IPS DF 6.9 (cell line): ENCODE results near the gene NPEPL1.

Experiments used
- DNase-seq: peaks from one replicate; pipeline ENCODE4 v3.0.0-alpha.2; 2013; ENCODE audit warnings: low read depth, low spot score
- H3K27ac ChIP-seq: one replicate; pipeline ENCODE4 v1.5.1; 2013; ENCODE audit warnings: low read length, control low read depth
- H3K27me3 ChIP-seq: 2 replicates; pipeline ENCODE4 v1.6.1; 2013; ENCODE audit warnings: mild to moderate bottlenecking, low read length; ENCODE audit not compliant: control insufficient read depth, insufficient read depth
- H3K36me3 ChIP-seq: 2 replicates; pipeline ENCODE4 v1.6.1; 2013; ENCODE audit warnings: low read length; ENCODE audit not compliant: control insufficient read depth, insufficient read depth
- H3K4me1 ChIP-seq: 2 replicates; pipeline ENCODE4 v1.6.1; 2013; ENCODE audit warnings: low read length; ENCODE audit not compliant: control insufficient read depth, insufficient read depth
- H3K4me3 ChIP-seq: 2 replicates; pipeline ENCODE4 v1.5.1; 2013; ENCODE audit warnings: mild to moderate bottlenecking, low read length
- H3K9me3 ChIP-seq: 2 replicates; pipeline ENCODE4 v1.6.1; 2013; ENCODE audit warnings: low read length, inconsistent platforms; ENCODE audit not compliant: control insufficient read depth, insufficient read depth
- WGBS: extraction: QIAGEN DNeasy Blood & Tissue Kit; methylation state at CpG from one replicate; pipeline ENCODE4 v1.1.7; 2013; ENCODE audit warnings: mixed read lengths, missing lambda C conversion rate; ENCODE audit not compliant: insufficient read length, insufficient coverage; 5-methylcytosine and 5-hydroxymethylcytosine counted together

Gene NPEPL1

DNA sequence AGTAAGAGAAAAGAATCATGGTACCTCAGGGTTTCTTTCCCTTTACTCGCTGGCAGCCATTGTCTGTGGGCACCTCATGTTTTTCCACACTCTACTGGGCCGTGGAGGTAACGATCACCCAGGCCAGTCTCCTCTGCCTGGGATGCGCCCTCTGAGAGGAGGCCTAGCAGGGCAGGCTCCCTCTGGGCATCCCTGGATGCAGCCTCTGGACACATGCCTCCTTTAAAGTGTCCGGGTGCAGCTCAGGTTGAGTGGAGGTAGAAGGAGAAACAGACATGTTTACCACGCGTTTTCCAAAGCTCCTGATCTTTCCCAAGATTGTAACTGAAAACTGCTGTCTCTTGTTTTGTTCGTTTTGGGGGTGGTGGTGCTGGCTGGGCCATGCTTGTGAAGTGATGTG lies 13.8 kb upstream of the NPEPL1 start:
- H3K9me3 ChIP-seq, result no peaks in the 10 kb centered on the region
- WGBS, result no CpG with 5 or more reads among the region's 8 CpGs
- H3K4me3 ChIP-seq, result no peak overlapping the region
- H3K27ac ChIP-seq, result no peak overlapping the region
- no peaks in the 10 kb centered on the region for H3K4me1 ChIP-seq
- H3K27me3 ChIP-seq, result no peaks in the 10 kb centered on the region
- H3K36me3 ChIP-seq, result 0 out of 2 replicates have a peak, but pooled peaks cover 10% of the 10 kb centered on the region
- no peak for DNase-seq

GRCh38 chr20:58682656-58683531 lies 9.7 kb upstream of the NPEPL1 start:
- no peaks in the 10 kb centered on the region for H3K9me3 ChIP-seq
- H3K4me3 ChIP-seq, result no peak overlapping the region
- 0 out of 2 replicates have a peak, but pooled peaks cover 4% of the 10 kb centered on the region for H3K36me3 ChIP-seq
- 100% methylated on average over 4 of the region's 11 CpGs for WGBS
- H3K27me3 ChIP-seq, result no peaks in the 10 kb centered on the region
- DNase-seq, result no peak
- no peak overlapping the region for H3K27ac ChIP-seq
- H3K4me1 ChIP-seq, result no peaks in the 10 kb centered on the region

- WGBS, result no CpG with 5 or more reads among the region's 2 CpGs
- no peak overlapping the region for H3K27ac ChIP-seq
- DNase-seq, result no peak
These were observed 8.3 kb upstream of the NPEPL1 start for GRCh38 chr20:58684291-58684690.

DNA sequence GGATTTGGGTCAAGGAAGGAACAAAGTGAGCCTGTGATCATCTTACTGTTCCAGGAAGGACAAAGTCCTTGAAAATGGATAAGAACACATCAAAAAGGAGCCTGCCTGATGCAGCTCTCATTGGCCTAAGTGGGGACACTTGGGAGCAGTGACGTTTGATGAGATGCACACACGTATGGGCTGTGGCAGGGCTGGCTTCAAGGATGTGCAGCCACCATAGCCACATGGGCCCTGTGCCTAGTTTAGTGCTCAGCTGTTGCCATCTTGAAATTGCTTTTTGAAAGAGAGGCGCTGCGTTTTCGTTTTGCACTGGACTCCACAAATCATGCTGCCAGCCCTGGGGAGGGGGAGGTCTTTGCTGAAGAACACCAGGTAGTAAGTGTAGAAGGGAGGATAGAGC lies 6.6 kb upstream of the NPEPL1 start:
- no peak for DNase-seq
- Histone ChIP-seq H3K4me1 (0 out of 2 replicates have a peak, but pooled peaks cover 2% of the 10 kb centered on the region), H3K36me3 (no peaks in the 10 kb centered on the region), H3K9me3 (no peaks in the 10 kb centered on the region), H3K4me3 (no peak overlapping the region), H3K27ac (no peak overlapping the region), H3K27me3 (no peaks in the 10 kb centered on the region)
- no CpG with 5 or more reads among the region's 5 CpGs for WGBS

More at GRCh38 chr20:58684291-58684690, 8.3 kb upstream of the NPEPL1 start:
- Histone ChIP-seq H3K9me3 (no peaks in the 10 kb centered on the region), H3K4me3 (no peak overlapping the region), H3K27me3 (no peaks in the 10 kb centered on the region), H3K36me3 (0 out of 2 replicates have a peak, but pooled peaks cover 4% of the 10 kb centered on the region), H3K4me1 (0 out of 2 replicates have a peak, but pooled peaks cover 2% of the 10 kb centered on the region)

DNA sequence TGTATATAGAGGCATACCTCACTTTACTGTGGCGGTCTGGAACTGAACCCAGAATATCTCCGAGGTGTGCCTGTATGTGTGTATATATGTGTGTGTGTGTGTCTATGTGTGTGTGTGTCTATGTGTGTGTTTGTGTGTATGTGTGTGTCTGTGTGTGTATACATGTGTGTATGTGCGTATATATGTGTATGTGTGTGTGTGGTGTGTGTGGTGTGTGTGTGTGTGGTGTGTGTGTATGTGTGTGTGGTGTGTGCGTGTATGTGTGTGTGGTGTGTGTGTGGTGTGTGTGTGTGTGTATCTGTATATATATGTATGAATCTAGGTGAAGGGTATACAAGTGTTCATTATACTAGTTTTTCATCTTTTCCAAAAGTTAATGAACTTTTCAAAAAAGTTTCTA lies 4.2 kb upstream of the NPEPL1 start:
- Histone ChIP-seq H3K27ac (no peak overlapping the region), H3K4me3 (no peak overlapping the region), H3K9me3 (no peaks in the 10 kb centered on the region), H3K27me3 (no peaks in the 10 kb centered on the region), H3K4me1 (peaks cover 6% of the 10 kb centered on the region), H3K36me3 (no peaks in the 10 kb centered on the region)
- DNase-seq, result no peak
- WGBS, result 88% methylated on average over 2 of the region's 4 CpGs

GRCh38 chr20:58688840-58689239 lies 3.8 kb upstream of the NPEPL1 start:
- Histone ChIP-seq H3K9me3 (no peaks in the 10 kb centered on the region), H3K36me3 (no peaks in the 10 kb centered on the region), H3K27ac (no peak overlapping the region), H3K27me3 (no peaks in the 10 kb centered on the region), H3K4me1 (peaks cover 10% of the 10 kb centered on the region), H3K4me3 (no peak overlapping the region)
- WGBS, result no CpG with 5 or more reads among the region's 6 CpGs
- no peak for DNase-seq

- Histone ChIP-seq H3K9me3 (no peaks in the 10 kb centered on the region), H3K27me3 (no peaks in the 10 kb centered on the region), H3K27ac (no peak overlapping the region), H3K4me3 (no peak overlapping the region), H3K4me1 (peaks cover 10% of the 10 kb centered on the region), H3K36me3 (0 out of 2 replicates have a peak, but pooled peaks cover 4% of the 10 kb centered on the region)
- DNase-seq, result no peak
- WGBS, result no CpG with 5 or more reads among the region's 7 CpGs
These were observed 2.0 kb upstream of the NPEPL1 start for GRCh38 chr20:58690396-58691135.

- no peak for DNase-seq
- no peak overlapping the region for H3K4me3 ChIP-seq
- H3K27me3 ChIP-seq, result no peaks in the 10 kb centered on the region
- peaks cover 12% of the 10 kb centered on the region for H3K4me1 ChIP-seq
- peaks cover 11% of the 10 kb centered on the region for H3K36me3 ChIP-seq
- no peak overlapping the region for H3K27ac ChIP-seq
- WGBS, result no CpG with 5 or more reads among the region's 31 CpGs
- no peaks in the 10 kb centered on the region for H3K9me3 ChIP-seq
These were observed 624 bp upstream of the NPEPL1 start for GRCh38 chr20:58691773-58692578.

DNA sequence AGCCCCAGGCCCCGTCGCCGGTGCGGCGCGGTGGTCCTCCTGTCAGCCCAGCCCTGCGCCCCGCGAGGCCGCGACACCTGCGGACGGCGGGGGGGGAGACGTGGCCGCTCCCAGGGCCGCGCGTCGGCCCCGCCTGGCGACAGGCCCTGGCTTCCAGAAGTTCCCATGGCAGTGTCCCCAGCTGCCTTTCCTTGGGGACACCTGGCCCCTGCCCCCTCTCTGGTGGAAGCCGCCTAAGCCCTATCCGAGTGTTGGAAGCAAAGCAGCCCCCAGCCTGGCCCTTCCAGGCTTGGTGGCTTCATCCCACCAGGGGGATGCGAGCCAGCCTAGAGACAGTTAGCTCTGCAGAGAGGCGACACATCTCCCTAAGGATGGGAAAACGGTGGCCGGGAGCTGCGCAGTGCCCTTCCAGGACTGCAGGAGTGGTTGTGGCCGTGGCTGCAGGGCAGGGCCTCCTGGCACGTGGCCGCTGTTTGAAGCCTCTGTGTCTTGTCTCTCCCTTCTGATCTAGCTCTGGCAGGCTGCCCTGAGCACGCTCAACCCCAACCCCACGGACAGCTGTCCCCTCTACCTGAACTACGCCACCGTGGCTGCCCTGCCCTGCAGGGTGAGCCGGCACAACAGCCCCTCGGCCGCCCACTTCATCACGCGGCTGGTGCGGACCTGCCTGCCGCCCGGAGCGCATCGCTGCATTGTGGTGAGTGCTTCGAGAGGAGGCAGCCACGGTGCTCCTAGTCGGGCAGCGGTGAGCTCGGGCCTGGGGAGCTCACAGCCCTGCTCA lies 816 bp downstream of the NPEPL1 start:
- Histone ChIP-seq H3K9me3 (no peaks in the 10 kb centered on the region), H3K27ac (no peak overlapping the region), H3K36me3 (peaks cover 14% of the 10 kb centered on the region), H3K4me1 (peaks cover 12% of the 10 kb centered on the region), H3K27me3 (no peaks in the 10 kb centered on the region), H3K4me3 (peak overlapping the region; percentile 34; the same call in 1 of the 2 replicates)
- WGBS, result no CpG with 5 or more reads among the region's 51 CpGs
- no peak for DNase-seq
